HepG2 (cell line): ENCODE results near the gene SDF2. TPM values are rescaled to one million over a fixed set of nuclear protein-coding genes. Genes with fewer than 3 reads are reported as not detected.

ENCODE experiments used
- ATAC-seq: fragments of 200-7000 bp; cut with Tn5 transposase; 3 replicates; pipeline ENCODE4 v1.9.1; 2020; ENCODE audit warnings: mild to moderate bottlenecking, moderate library complexity
- BruUV-seq: library from RNA; stranded (reverse); fragments of 400-500 nt; replicated peaks from 2 replicates; lab custom pipeline; 2021; lab: Mats Ljungman, UMichigan
- CTCF ChIA-PET: fragments of 300-600 bp; formaldehyde crosslinking; extraction: SDS; loops from one replicate; lab custom pipeline; 2021; ENCODE audit warnings: low total read pairs, inconsistent platforms, low intra/inter-chr PET ratio; lab: Yijun Ruan, JAX
- POLR2A ChIA-PET: fragments of 350-600 bp; sonication (Branson Sonifier 250); formaldehyde crosslinking; loops from one replicate; lab custom pipeline; 2020; ENCODE audit warnings: antibody characterized with exemption, inconsistent platforms; lab: Yijun Ruan, JAX
- DNase-seq: peaks from one replicate; pipeline ENCODE4 v3.0.0-alpha.2; 2015; ENCODE audit warnings: low spot score
- FAIRE-seq: peaks from 3 replicates; lab custom pipeline; 2011; peaks lifted over from hg19 to GRCh38; lab: Jason Lieb, UNC
- H2AFZ ChIP-seq: one replicate; pipeline ENCODE4 v1.6.1; 2011; ENCODE audit warnings: low read length, inconsistent platforms
- H3K27ac ChIP-seq: fragments of 300-600 bp; 3 replicates; pipeline ENCODE4 v1.8.0; 2011; ENCODE audit warnings: mixed run types, mild to moderate bottlenecking, mixed read lengths, low read length, inconsistent platforms; ENCODE audit not compliant: insufficient read depth; ENCODE audit errors: extremely low read length
- H3K27me3 ChIP-seq, 2 experiments: fragments of 200-600 bp in 1 of 2; 2 replicates in 1 of 2; 3 replicates in 1 of 2; pipeline versions ENCODE4 v1.6.0 to v1.8.0; 2011; ENCODE audit warnings: low read length in 2 of 2, mild to moderate bottlenecking in 2 of 2, moderate library complexity in 2 of 2, inconsistent platforms in 1 of 2; ENCODE audit not compliant: insufficient read depth in 2 of 2, control insufficient read depth in 1 of 2
- H3K36me3 ChIP-seq, 2 experiments: fragments of 200-600 bp in 1 of 2; replicated peaks in 1 of 2; 2 replicates in 1 of 2; 3 replicates in 1 of 2; pipeline versions ENCODE4 v1.5.1 to v1.8.0; 2011; ENCODE audit warnings: low read length in 2 of 2, inconsistent platforms in 1 of 2; ENCODE audit not compliant: insufficient read depth in 2 of 2, control insufficient read depth in 1 of 2
- H3K4me1 ChIP-seq: 2 replicates; pipeline ENCODE4 v1.5.1; 2012; ENCODE audit warnings: low read length, inconsistent platforms; ENCODE audit not compliant: insufficient read depth
- H3K4me2 ChIP-seq: 2 replicates; pipeline ENCODE4 v1.6.0; 2011; ENCODE audit warnings: low read depth, low read length, inconsistent platforms
- H3K4me3 ChIP-seq, 3 experiments: fragments of 200-600 bp in 1 of 3; sonication (generic), shearing (Covaris generic) in 1 of 3; replicated peaks in 1 of 3; 2 replicates each; pipeline ENCODE4 v1.5.1; 2011 to 2016; ENCODE audit warnings: low read length in 3 of 3, inconsistent platforms in 2 of 3, low read depth in 2 of 3, mild to moderate bottlenecking in 2 of 3, control low read depth in 1 of 3, mixed read lengths in 1 of 3; ENCODE audit not compliant: insufficient read depth in 1 of 3
- H3K79me2 ChIP-seq: one replicate; pipeline ENCODE4 v1.6.1; 2011; ENCODE audit warnings: low read length, inconsistent platforms; ENCODE audit not compliant: insufficient read depth
- H3K9ac ChIP-seq: 2 replicates; pipeline ENCODE4 v1.6.0; 2011; ENCODE audit warnings: mild to moderate bottlenecking, low read depth, low read length, inconsistent platforms; ENCODE audit not compliant: insufficient read depth
- H3K9me3 ChIP-seq: 2 replicates; pipeline ENCODE4 v1.5.1; 2012; ENCODE audit warnings: mild to moderate bottlenecking, low read length
- H4K20me1 ChIP-seq: 2 replicates; pipeline ENCODE4 v1.6.0; 2011; ENCODE audit warnings: inconsistent platforms, mild to moderate bottlenecking, low read length, moderate library complexity; ENCODE audit not compliant: insufficient read depth
- GATA4 ChIP-seq: sonication (generic); IDR thresholded peaks from 2 replicates; pipeline ENCODE4 v1.6.1; 2016; ENCODE audit warnings: antibody characterized with exemption, low read depth, borderline replicate concordance
- GRHL1 ChIP-seq: sonication (generic); formaldehyde crosslinking; conservative IDR thresholded peaks from 2 replicates; pipeline ENCODE4 v1.8.0; 2022; ENCODE audit warnings: missing genetic modification reagents
- PHB2 ChIP-seq: fragments of 450-650 bp; IDR thresholded peaks from 2 replicates; pipeline ENCODE4 v1.6.1; 2018; ENCODE audit not compliant: partially characterized antibody
- PTBP1 ChIP-seq: fragments of 200-400 bp; formaldehyde crosslinking; IDR thresholded peaks from 2 replicates; pipeline ENCODE4 v1.6.1; 2018; ENCODE audit warnings: low read length, low read depth; ENCODE audit not compliant: poor library complexity, severe bottlenecking
- SYNCRIP ChIP-seq: fragments of 200-400 bp; formaldehyde crosslinking; IDR thresholded peaks from 2 replicates; pipeline ENCODE4 v1.6.1; 2018; ENCODE audit warnings: mild to moderate bottlenecking, low read depth, low read length; ENCODE audit not compliant: insufficient read depth
- TIGD3 ChIP-seq: sonication (generic); formaldehyde crosslinking; IDR thresholded peaks from 2 replicates; pipeline ENCODE4 v1.5.1; 2020; ENCODE audit warnings: mild to moderate bottlenecking, missing genetic modification reagents, borderline replicate concordance
- WIZ ChIP-seq: sonication (generic); formaldehyde crosslinking; IDR thresholded peaks from 2 replicates; pipeline ENCODE4 v1.5.1; 2020; ENCODE audit warnings: mild to moderate bottlenecking, missing genetic modification reagents
- ZBTB4 ChIP-seq: sonication (generic); formaldehyde crosslinking; IDR thresholded peaks from 2 replicates; pipeline ENCODE4 v1.4.0; 2020; ENCODE audit warnings: missing genetic modification reagents, mild to moderate bottlenecking, borderline replicate concordance
- ZKSCAN1 ChIP-seq: fragments of 150-350 bp; IDR thresholded peaks from 2 replicates; pipeline ENCODE4 v1.6.1; 2014; ENCODE audit warnings: low read length
- ZMYM2 ChIP-seq: sonication (generic); formaldehyde crosslinking; IDR thresholded peaks from 2 replicates; pipeline ENCODE4 v1.8.0; 2022; ENCODE audit warnings: mild to moderate bottlenecking, missing genetic modification reagents
- ZNF430 ChIP-seq: sonication (generic); formaldehyde crosslinking; IDR thresholded peaks from 2 replicates; pipeline ENCODE4 v1.9.0; 2021; ENCODE audit warnings: mild to moderate bottlenecking, missing genetic modification reagents
- ZNF709 ChIP-seq: sonication (generic); formaldehyde crosslinking; IDR thresholded peaks from 2 replicates; pipeline ENCODE4 v1.5.0; 2020; ENCODE audit warnings: mild to moderate bottlenecking, missing genetic modification reagents
- ZNF770 ChIP-seq: sonication (generic); formaldehyde crosslinking; IDR thresholded peaks from 2 replicates; pipeline ENCODE4 v1.5.0; 2020; ENCODE audit warnings: mild to moderate bottlenecking, missing genetic modification reagents
- WGBS: methylation state at CpG from one replicate; pipeline ENCODE4 v1.1.6; 2017; ENCODE audit warnings: low lambda C conversion rate; 5-methylcytosine and 5-hydroxymethylcytosine counted together
- in situ Hi-C: cut with HindIII; loops from 2 replicates; pipeline ENCODE4 v1.10.0; 2017; ENCODE audit warnings: low pct_unique_long_range_greater_than_20kb; ENCODE audit not compliant: extremely low pct_ligation_motif_present
- intact Hi-C: fragments of 100-400 bp; cut with micrococcal nuclease; formaldehyde crosslinking; loops from one replicate; pipeline ENCODE4 v1.10.0; 2022; ENCODE audit not compliant: unreplicated experiment
- polyA plus RNA-seq, 8 experiments: library from polyadenylated mRNA; depleted of rRNA in 3 of 8; stranded (reverse) in 7 of 8; unstranded in 1 of 8; fragments of >200 nt; fragmentation: Illumina TruSeq in 4 of 8; extraction: Trizol in 4 of 8; gene quantifications; 2 replicates each; pipeline versions ENCODE4 v1.2.1 to v1.2.3, GENCODE V29; 2011 to 2016; ENCODE audit warnings: low read depth in 4 of 8, missing spikeins in 1 of 8, mixed read lengths in 1 of 8; ENCODE audit not compliant: insufficient read depth in 1 of 8
- total RNA-seq, 5 experiments: library from RNA; depleted of rRNA; stranded (reverse); fragments of >200 nt; fragmentation: Illumina TruSeq; extraction: Trizol; gene quantifications; 2 replicates each; pipeline ENCODE4 v1.2.3, GENCODE V29; 2016; ENCODE audit warnings: low read depth in 1 of 5
- TF ChIP-seq, protein P1 (sequence below): sonication (generic); formaldehyde crosslinking; IDR thresholded peaks from 2 replicates; pipeline ENCODE4 v1.5.0; 2020; ENCODE audit warnings: missing genetic modification reagents

SDF2 gene
- total and polyA plus RNA-seq, 2 of the 13 experiments (the other 11 are each of a cell fraction or from before 2014, with no cell fraction given), result 58.2 to 58.4 TPM

DNA sequence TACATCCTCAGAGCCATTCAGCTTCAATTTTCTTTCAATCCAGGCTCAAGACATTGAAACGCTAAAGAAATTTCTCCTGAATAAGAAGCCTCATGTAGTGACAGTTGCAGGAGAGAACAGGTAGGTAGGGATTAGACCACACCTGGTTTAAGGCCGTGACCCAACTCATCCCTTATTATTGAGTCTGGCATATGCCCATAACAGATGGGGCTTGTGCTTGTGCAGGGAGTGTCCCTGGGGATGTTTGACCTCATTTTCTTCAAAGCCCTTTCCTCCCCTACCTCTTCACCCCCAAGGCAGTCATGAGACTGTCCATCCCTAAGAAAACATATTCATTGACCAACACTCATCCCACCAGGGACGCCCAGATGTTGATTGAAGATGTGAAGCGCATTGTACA, 24.6 kb upstream of the SDF2 start:
- Histone ChIP-seq H3K79me2 (no peaks in the 10 kb centered on the region), H4K20me1 (no peaks in the 10 kb centered on the region), H3K27ac (no peak overlapping the region), H3K4me2 (no peak overlapping the region), H3K9me3 (no peaks in the 10 kb centered on the region), H3K36me3 (peaks cover 58 to 94% of the 10 kb centered on the region in 2 experiments), H3K4me3 (no peak overlapping the region), H3K4me1 (0 out of 2 replicates have a peak, but pooled peaks cover 7% of the 10 kb centered on the region), H2AFZ (no peak overlapping the region), H3K9ac (no peak overlapping the region), H3K27me3 (no peaks in the 10 kb centered on the region)
- WGBS, result 95% methylated on average over 4 of the region's 4 CpGs
- intact Hi-C loops (no loop called here), in situ Hi-C loops (no loop called here)
- ChIA-PET POLR2A (interaction anchor here (1.0 kb wide), 1 partner anchor 12 kb away, joined by 3 read pairs; no protein-coding TSS in a partner anchor), CTCF (interaction anchor here (1.2 kb wide), 1 partner anchor 34 kb away, joined by 4 read pairs; the partner anchor contains the start of gene RPL23A)
- ATAC-seq (no peak), FAIRE-seq (no peak), DNase-seq (no peak)
- BruUV-seq, result no TSS peak
- TF ChIP-seq ZNF709 (CRISPR knock-in tag) (no peak), WIZ (CRISPR knock-in tag) (no peak), ZMYM2 (CRISPR knock-in tag) (no peak), TIGD3 (no peak), ZBTB4 (no peak), GRHL1 (no peak), ZKSCAN1 (no peak), GATA4 (no peak), ZNF770 (no peak), ZNF430 (CRISPR knock-in tag) (no peak), PHB2 (no peak), SYNCRIP (no peak), PTBP1 (no peak)
- TF ChIP-seq, protein P1, sequence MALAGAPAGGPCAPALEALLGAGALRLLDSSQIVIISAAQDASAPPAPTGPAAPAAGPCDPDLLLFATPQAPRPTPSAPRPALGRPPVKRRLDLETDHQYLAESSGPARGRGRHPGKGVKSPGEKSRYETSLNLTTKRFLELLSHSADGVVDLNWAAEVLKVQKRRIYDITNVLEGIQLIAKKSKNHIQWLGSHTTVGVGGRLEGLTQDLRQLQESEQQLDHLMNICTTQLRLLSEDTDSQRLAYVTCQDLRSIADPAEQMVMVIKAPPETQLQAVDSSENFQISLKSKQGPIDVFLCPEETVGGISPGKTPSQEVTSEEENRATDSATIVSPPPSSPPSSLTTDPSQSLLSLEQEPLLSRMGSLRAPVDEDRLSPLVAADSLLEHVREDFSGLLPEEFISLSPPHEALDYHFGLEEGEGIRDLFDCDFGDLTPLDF (CRISPR knock-in tag), result no peak
